Activated CD4-positive, alpha-beta T cell treated with anti-CD3 and anti-CD28 coated beads for 4 hours (primary cell): ENCODE results near the gene DCTD.
A peak's percentile ranks its signal among the peaks of the same experiment; 100 is the strongest.
"Not testable (repeated sequence)": the region's sequence is repeated elsewhere in the genome, so short reads cannot be mapped to it uniquely, and the experiment has no call there.

Source experiments
- DNase-seq, 2 donors: peaks; one replicate each; pipeline ENCODE4 v3.0.0-alpha.2; 2020

The DCTD gene

GRCh38 chr4:182920676-182921075 is 3.5 kb upstream of the DCTD start:
- no peak for DNase-seq

GRCh38 chr4:182918791-182919302 is 1.7 kb upstream of the DCTD start:
- peak; percentile 13 to 20 for DNase-seq

DNA sequence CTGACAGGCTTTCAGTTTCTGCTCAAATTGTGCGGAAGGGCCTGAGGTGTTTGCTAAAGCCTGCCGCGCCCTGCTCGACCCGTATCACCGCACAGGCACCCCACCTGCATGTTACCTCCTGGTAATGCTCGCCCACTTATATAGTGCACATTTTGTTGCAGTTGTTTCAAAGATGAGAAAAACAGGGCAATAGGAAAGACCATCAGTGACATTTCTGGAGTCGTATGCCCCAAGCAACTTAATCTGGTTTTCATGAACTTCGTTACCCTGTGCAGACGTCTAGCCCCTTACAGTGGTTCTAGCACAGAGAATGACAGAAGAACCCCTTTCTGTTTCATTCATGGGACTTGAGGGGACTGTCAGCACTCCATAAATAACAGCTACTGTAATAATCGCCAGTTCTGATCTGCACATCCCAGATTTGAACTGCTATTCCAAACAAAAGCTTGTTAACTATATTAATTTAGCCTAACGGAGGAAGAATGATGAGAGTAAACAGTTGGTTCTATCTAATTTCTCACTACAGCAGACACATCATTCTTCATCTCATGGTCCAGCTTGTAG is 940 bp upstream of the DCTD start:
- DNase-seq = no peak

GRCh38 chr4:182916483-182917181 is 554 bp downstream of the DCTD start:
- DNase-seq = peak; percentile 26 to 35

GRCh38 chr4:182914357-182914756 is 2.8 kb downstream of the DCTD start:
- no peak for DNase-seq

- no peak for DNase-seq
These were observed 3.6 kb downstream of the DCTD start for GRCh38 chr4:182913621-182914020.

DNA sequence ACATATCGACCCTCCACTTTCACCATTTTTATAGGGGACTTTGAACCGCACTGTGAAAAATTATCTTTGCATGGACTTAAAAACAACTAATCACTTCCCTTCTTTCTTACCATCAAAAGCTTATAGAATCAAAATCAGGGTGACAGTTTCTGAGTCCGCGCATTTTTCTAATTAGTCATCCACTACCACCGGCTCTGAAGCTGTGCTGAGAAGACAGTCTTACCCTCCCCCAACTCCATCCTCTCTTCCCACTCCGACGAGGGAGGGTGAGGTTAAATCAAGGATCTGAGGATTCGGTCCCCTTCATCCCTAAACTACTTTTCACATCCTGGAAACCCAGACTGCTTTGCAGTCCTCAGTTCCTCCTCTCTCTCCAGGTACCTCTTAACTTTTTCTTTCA is 4.2 kb downstream of the DCTD start:
- no peak for DNase-seq

DNA sequence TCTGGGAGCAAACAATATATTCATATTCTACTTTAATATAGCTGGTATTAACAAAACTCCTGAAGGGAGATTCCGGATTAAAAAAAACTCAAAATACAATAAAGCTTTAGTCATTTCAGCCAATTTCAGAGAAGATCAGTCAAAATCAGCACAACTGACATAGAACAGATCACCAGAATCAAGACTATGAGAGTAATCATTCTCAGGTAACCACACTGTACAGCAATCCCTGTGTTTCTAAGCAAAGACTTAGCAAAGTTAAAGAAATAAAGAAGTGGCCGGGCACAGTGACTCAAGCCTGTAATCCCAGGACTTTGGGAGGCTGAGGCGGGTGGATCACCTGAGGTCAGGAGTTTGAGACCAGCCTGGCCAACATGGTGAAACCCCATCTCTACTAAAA is 9.1 kb downstream of the DCTD start:
- no peak for DNase-seq

- DNase-seq = no peak
These were observed 9.8 kb downstream of the DCTD start for GRCh38 chr4:182907396-182907795.

DNA sequence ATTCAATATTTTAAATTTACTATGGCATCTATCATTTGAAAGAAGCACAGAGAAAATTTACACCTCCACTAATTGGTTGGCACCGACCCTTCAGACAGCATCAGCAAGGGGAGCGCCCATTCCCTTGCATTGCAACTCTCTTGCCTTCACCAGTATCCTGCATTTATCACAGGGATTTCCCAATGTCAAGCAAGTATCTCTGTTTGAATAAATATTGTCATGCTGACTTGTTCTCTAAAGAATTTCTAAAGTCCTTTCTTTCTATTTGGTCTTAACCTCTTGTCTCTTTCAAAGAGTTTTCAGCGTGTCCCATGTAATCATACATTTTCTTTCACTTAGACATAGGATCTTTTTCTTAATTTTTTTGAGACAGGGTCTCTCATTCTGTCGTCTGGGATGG is 10.4 kb downstream of the DCTD start:
- DNase-seq = no peak

GRCh38 chr4:182905038-182905437 is 12.1 kb downstream of the DCTD start:
- DNase-seq = no peak

DNA sequence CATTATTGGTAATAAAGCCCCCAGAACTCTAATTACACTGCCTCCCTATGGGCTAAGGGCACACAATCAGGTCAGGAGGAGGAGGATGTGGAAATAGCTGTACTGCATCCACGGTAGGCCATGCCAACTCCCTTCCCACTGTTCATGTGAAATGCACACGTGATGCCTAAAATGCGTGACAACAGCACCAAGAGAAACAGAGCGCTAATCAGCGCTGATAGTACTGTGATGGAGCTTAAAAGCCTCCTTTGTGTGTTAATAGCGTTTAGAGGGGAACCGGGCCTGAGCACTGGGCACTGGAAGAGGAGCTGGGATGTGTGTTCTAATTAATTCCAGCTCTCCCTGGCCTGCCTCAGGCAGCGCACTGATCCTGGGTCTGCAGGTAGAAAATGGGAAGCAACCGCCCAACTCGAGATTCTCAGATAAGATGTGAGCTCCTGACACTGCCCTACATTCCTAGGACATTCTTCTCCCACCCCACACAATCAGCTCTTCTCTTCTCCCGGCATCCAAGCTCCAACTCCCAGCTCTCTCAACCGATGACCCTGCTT is 12.9 kb downstream of the DCTD start:
- no peak for DNase-seq

GRCh38 chr4:182903013-182903412 is 14.2 kb downstream of the DCTD start:
- DNase-seq = no peak

DNA sequence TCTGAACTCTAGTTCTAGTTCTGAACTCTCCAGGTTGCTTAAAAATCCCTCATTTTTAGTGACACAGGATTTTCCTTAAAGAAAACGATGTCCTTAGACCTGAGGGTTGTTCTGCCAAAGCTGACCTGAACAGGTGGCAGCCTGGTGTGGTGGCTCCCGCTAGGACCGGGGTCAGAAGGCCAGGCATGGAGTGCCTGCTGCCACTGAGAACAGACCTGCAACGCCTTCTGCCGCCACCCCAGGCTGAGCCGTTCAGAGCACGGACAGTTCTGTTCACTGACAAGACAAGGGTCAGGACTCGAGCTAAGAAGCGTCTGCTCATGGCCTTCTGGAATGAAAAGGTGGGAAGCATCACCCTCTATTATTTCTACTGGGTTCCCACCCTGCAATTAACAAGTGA is 15.8 kb downstream of the DCTD start:
- DNase-seq = no peak

GRCh38 chr4:182900021-182900420 is 17.2 kb downstream of the DCTD start:
- DNase-seq = not testable (repeated sequence)

- no peak for DNase-seq
These were observed 18.7 kb downstream of the DCTD start for GRCh38 chr4:182898479-182898799.

DNA sequence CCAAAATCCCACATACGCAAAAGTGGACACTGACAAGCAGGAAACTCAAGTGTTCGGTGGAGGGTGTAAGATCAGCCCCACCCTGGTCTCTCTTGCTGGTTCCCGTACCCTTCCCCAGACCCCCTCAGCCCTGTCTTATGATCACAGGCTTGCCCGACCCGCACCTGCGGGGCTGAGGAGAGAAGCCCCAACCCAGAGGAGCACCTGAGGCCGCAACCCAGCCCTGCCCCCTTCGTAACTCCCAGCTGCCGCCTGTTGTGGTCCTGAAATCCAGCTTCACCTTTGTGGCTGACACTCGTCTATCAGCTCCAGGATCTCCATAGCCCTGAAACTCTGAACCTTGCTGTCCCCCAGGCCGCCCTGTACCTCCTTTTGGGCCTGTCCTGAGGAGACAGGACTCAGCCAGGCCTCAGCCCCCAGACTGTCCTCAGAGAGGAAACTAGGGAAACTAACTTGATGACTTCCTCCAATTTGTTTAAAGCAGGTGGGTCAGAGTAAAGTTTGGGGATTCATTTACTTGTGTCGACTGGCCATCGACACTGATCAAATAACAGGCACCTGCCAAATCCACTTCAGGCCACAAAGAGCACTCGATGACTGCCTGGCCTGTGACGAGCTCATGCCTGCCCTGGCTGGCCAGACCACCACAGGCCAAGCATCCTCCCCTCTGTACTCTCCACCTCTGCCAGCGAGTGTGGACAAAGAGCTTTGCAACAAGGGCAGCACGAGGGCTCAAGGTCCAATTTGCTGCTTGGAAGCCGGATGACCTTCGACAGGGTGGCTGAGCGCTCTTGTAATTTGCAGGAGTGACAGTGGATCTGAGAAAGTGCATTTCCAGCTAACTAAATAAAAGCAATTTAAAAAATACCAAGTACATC is 19.3 kb downstream of the DCTD start:
- DNase-seq = no peak

DNA sequence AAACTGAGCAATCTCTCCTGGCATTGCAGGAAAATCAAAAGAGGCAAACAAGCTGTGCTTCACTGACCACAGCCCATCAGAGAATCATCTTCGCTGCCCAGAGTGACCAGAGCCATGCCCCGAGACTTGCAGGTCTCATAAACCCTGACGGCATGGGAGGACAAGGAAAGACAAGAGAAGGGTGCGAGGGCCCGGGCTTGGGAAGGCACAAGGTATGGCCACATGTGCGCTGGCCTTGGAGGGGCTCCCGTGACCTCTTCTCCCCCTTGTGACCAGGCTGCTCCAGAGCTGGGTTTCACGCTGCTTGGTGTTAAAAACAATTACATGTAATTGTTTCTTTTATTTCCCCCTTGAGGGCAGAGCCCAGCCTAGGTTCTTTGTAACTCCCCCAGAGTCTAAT is 20.8 kb downstream of the DCTD start:
- no peak for DNase-seq

DNA sequence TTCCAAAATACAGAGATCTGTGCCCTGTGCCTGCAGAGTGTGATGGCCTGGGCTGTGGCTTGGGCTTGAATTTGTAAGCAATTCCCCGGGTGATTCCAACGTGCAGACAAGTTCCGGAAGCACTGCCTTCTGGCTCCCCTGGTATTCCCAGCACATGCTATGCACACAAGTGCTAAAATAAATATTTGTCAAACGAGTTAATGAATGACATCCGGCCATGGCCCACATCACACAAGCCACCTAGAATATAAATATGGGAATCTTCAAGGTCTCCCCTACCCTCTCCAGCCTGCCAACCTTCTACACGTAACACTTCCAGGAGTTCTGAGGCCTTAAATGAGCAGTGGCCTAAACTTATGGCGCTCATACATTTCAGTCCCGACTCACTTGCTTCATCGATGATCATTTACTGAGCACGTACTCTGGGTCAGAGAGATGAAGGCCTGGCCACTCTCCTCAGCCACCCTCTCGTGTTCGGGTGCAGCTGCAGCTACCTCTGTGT is 21.3 kb downstream of the DCTD start:
- no peak for DNase-seq

- DNase-seq = no peak
These were observed 22.4 kb downstream of the DCTD start for GRCh38 chr4:182894681-182895275.

GRCh38 chr4:182893474-182894080 is 23.6 kb downstream of the DCTD start:
- DNase-seq = no peak

GRCh38 chr4:182893047-182893446 is 24.1 kb downstream of the DCTD start:
- DNase-seq = no peak

- DNase-seq = no peak
These were observed 27.0 kb downstream of the DCTD start for GRCh38 chr4:182890202-182890601.
